Hepatocyte (in vitro differentiated cells): ENCODE measurements around the gene DELE1. TPM values are rescaled to one million over a fixed set of nuclear protein-coding genes. Genes with fewer than 3 reads are reported as not detected.

Experiments used
- DNase-seq: peaks from one replicate; pipeline ENCODE4 v3.0.0-alpha.2; 2016; ENCODE audit warnings: low spot score
- H2AFZ ChIP-seq: fragments of 200-600 bp; sonication (generic); 2 replicates; pipeline ENCODE4 v1.6.0; 2016; ENCODE audit warnings: antibody characterized with exemption, mild to moderate bottlenecking
- H3K27ac ChIP-seq: fragments of 200-600 bp; sonication (generic); 2 replicates; pipeline ENCODE4 v1.5.1; 2016; ENCODE audit warnings: mild to moderate bottlenecking
- H3K27me3 ChIP-seq: fragments of 200-600 bp; sonication (generic); 2 replicates; pipeline ENCODE4 v1.6.1; 2016
- H3K36me3 ChIP-seq: fragments of 200-600 bp; sonication (generic); replicated peaks from 2 replicates; pipeline ENCODE4 v1.5.1; 2016; ENCODE audit warnings: low read depth; ENCODE audit not compliant: insufficient read depth
- H3K4me1 ChIP-seq: fragments of 200-600 bp; sonication (generic); 2 replicates; pipeline ENCODE4 v1.5.1; 2016; ENCODE audit warnings: mild to moderate bottlenecking, moderate library complexity; ENCODE audit not compliant: insufficient read depth
- H3K4me2 ChIP-seq: fragments of 200-600 bp; sonication (generic); 2 replicates; pipeline ENCODE4 v1.6.0; 2016
- H3K4me3 ChIP-seq: fragments of 200-600 bp; sonication (generic); 2 replicates; pipeline ENCODE4 v1.5.1; 2016; ENCODE audit warnings: mild to moderate bottlenecking
- H3K79me2 ChIP-seq: fragments of 200-600 bp; sonication (generic); 2 replicates; pipeline ENCODE4 v1.6.0; 2017; ENCODE audit warnings: mild to moderate bottlenecking
- H3K9me2 ChIP-seq: fragments of 200-600 bp; sonication (generic); replicated peaks from 2 replicates; pipeline ENCODE4 v1.6.0; 2017; ENCODE audit warnings: mild to moderate bottlenecking; ENCODE audit not compliant: insufficient read depth
- H3K9me3 ChIP-seq: fragments of 200-600 bp; sonication (generic); 2 replicates; pipeline ENCODE4 v1.5.1; 2016; ENCODE audit warnings: low read depth, mild to moderate bottlenecking
- H4K20me1 ChIP-seq: fragments of 200-600 bp; sonication (generic); 2 replicates; pipeline ENCODE4 v1.6.0; 2016; ENCODE audit warnings: mild to moderate bottlenecking; ENCODE audit not compliant: insufficient read depth, poor library complexity, severe bottlenecking
- EZH2 ChIP-seq: fragments of 200-600 bp; sonication (generic); IDR thresholded peaks from 2 replicates; pipeline ENCODE4 v1.6.1; 2016; ENCODE audit warnings: antibody characterized with exemption, mild to moderate bottlenecking, borderline replicate concordance
- EZH2phosphoT487 ChIP-seq: fragments of 200-600 bp; sonication (generic); IDR thresholded peaks from one replicate; pipeline ENCODE4 v1.6.1; 2018; ENCODE audit warnings: antibody characterized with exemption, mild to moderate bottlenecking, low read depth, moderate library complexity; ENCODE audit not compliant: unreplicated experiment, severe bottlenecking
- WGBS: methylation state at CpG from one replicate; pipeline ENCODE4 v1.1.6; 2016; ENCODE audit warnings: low lambda C conversion rate; ENCODE audit errors: missing lambda C conversion rate; 5-methylcytosine and 5-hydroxymethylcytosine counted together
- polyA plus RNA-seq: library from polyadenylated mRNA; unstranded; fragments of >200 nt; fragmentation: Nextera tagmentation; extraction: Ambion mirVana; gene quantifications from 2 replicates; pipeline ENCODE4 v1.2.1, GENCODE V29; 2016
- total RNA-seq: library from RNA; depleted of rRNA; stranded (reverse); fragments of >200 nt; gene quantifications from 2 replicates; pipeline ENCODE4 v1.2.3, GENCODE V29; 2014
- TF ChIP-seq, protein P1 (sequence below): fragments of 200-600 bp; sonication (generic); IDR thresholded peaks from 2 replicates; pipeline ENCODE4 v1.5.1; 2016; ENCODE audit warnings: antibody characterized with exemption, mild to moderate bottlenecking; ENCODE audit not compliant: poor library complexity

DELE1 gene
- total and polyA plus RNA-seq, 2 experiments from 2014 or later, result 32.6 to 62.0 TPM

DNA sequence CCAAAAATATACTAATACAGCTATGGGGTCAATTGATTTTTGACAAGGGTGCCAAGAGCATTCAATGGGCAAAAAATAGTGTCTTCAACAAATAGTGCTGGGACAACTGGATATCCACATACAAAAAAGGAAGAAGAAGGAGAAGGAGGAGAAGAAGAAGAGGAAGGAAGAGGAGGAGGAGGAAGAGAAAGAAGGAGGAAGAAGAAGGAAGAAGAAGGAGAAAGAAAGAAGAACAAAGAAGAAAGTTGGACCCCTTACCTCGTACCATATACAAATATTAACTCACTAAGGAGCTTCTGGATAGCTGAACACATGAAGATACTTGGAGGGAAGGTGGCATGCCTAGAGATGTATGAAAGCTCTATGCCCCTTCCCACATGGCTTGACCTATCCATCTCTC is 17.2 kb upstream of the DELE1 start:
- Histone ChIP-seq H3K79me2 (no peaks in the 10 kb centered on the region), H3K9me2 (no peaks in the 10 kb centered on the region), H4K20me1 (no peaks in the 10 kb centered on the region), H3K27me3 (no peaks in the 10 kb centered on the region), H3K4me3 (no peak overlapping the region), H3K27ac (no peak overlapping the region), H2AFZ (no peak overlapping the region), H3K4me1 (no peaks in the 10 kb centered on the region), H3K4me2 (no peak overlapping the region), H3K9me3 (no peaks in the 10 kb centered on the region), H3K36me3 (no peaks in the 10 kb centered on the region)
- TF ChIP-seq, protein P1, sequence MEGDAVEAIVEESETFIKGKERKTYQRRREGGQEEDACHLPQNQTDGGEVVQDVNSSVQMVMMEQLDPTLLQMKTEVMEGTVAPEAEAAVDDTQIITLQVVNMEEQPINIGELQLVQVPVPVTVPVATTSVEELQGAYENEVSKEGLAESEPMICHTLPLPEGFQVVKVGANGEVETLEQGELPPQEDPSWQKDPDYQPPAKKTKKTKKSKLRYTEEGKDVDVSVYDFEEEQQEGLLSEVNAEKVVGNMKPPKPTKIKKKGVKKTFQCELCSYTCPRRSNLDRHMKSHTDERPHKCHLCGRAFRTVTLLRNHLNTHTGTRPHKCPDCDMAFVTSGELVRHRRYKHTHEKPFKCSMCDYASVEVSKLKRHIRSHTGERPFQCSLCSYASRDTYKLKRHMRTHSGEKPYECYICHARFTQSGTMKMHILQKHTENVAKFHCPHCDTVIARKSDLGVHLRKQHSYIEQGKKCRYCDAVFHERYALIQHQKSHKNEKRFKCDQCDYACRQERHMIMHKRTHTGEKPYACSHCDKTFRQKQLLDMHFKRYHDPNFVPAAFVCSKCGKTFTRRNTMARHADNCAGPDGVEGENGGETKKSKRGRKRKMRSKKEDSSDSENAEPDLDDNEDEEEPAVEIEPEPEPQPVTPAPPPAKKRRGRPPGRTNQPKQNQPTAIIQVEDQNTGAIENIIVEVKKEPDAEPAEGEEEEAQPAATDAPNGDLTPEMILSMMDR, result no peak
- TF ChIP-seq EZH2phosphoT487, result no peak
- no peak for TF ChIP-seq EZH2
- no peak for DNase-seq
- 45% methylated on average over 1 of the region's 1 CpG for WGBS

DNA sequence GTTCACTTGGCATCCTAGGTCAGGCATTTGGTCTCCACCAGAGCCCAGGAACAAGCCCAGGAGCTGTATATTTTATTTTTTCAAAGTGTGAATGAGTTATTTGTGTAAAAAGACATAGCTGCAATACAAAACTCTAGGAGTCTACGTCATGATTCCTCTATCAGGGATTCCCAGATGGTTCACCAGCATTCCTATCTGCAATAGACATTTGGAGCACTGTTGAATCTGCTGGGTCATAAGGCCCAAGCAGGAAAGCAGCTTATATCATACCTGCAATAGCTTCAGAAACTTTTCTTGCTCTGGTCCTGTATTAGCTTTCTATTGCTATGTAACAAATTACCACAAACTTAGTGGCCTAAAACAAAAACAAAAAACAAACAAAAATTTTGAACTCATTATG is 16.7 kb upstream of the DELE1 start:
- H3K9me2 ChIP-seq, result no peaks in the 10 kb centered on the region
- H3K4me2 ChIP-seq, result no peak overlapping the region
- TF ChIP-seq, protein P1, result no peak
- TF ChIP-seq EZH2phosphoT487 (no peak), EZH2 (no peak)
- no peak overlapping the region for H3K27ac ChIP-seq
- DNase-seq, result no peak
- no peak overlapping the region for H3K4me3 ChIP-seq
- no peak overlapping the region for H2AFZ ChIP-seq
- H3K9me3 ChIP-seq, result no peaks in the 10 kb centered on the region
- H3K36me3 ChIP-seq, result no peaks in the 10 kb centered on the region
- H3K4me1 ChIP-seq, result no peaks in the 10 kb centered on the region
- 0% methylated on average over 1 of the region's 1 CpG for WGBS
- H3K27me3 ChIP-seq, result no peaks in the 10 kb centered on the region
- H3K79me2 ChIP-seq, result no peaks in the 10 kb centered on the region
- H4K20me1 ChIP-seq, result no peaks in the 10 kb centered on the region

DNA sequence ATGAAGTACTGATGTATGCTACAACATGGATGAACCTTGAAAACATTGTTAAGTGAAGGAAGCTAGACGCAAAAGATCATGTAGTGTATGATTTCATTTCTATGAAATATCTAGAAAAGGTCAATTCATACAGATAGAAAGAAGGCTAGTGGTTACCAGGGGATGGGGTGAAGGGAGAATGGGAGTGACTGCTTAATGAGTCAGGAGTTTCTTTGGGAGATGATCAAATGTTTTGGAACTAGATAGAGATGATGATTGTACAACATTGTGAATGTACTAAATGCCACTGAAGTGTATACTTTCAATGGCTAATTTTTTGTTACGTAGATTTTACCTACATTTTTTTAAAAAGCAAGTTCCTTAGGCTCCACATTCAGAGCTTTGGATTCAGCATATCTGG is 14.9 kb upstream of the DELE1 start:
- Histone ChIP-seq H3K9me3 (no peaks in the 10 kb centered on the region), H3K4me1 (peaks cover 4% of the 10 kb centered on the region), H3K4me2 (no peak overlapping the region), H3K27ac (no peak overlapping the region), H2AFZ (no peak overlapping the region), H3K27me3 (peaks cover 8% of the 10 kb centered on the region), H3K4me3 (no peak overlapping the region), H4K20me1 (no peaks in the 10 kb centered on the region), H3K36me3 (no peaks in the 10 kb centered on the region), H3K9me2 (no peaks in the 10 kb centered on the region), H3K79me2 (no peaks in the 10 kb centered on the region)
- whole genome bisulfite sequencing, result 91% methylated on average over 2 of the region's 2 CpGs
- TF ChIP-seq, protein P1, result no peak
- no peak for TF ChIP-seq EZH2
- no peak for TF ChIP-seq EZH2phosphoT487
- DNase-seq, result no peak

DNA sequence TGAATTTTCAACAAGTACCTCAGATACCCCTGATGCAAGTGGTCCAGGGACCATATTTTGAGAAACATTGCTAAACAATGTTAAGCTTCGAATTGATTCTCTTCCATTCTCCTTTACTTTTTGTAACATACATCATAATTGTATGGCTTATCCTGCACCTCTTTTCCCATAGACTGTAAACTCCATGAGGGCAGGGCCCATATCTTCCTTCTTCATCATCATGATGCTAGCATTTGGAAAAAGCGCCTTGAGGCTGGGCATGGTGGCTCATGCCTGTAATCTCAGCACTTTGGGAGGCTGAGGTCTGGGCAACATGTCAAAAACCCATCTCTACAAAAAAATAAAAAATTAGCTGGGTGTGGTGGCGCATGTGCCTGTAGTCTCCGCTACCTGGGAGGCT is 14.5 kb upstream of the DELE1 start:
- no peak overlapping the region for H3K27ac ChIP-seq
- H3K79me2 ChIP-seq, result no peaks in the 10 kb centered on the region
- 94% methylated on average over 4 of the region's 4 CpGs for WGBS
- H3K4me1 ChIP-seq, result peaks cover 6% of the 10 kb centered on the region
- no peak overlapping the region for H3K4me3 ChIP-seq
- no peaks in the 10 kb centered on the region for H3K9me2 ChIP-seq
- TF ChIP-seq EZH2 (no peak), EZH2phosphoT487 (no peak)
- TF ChIP-seq, protein P1, result no peak
- H2AFZ ChIP-seq, result no peak overlapping the region
- no peaks in the 10 kb centered on the region for H4K20me1 ChIP-seq
- no peaks in the 10 kb centered on the region for H3K36me3 ChIP-seq
- no peak overlapping the region for H3K4me2 ChIP-seq
- H3K9me3 ChIP-seq, result no peaks in the 10 kb centered on the region
- no peak for DNase-seq
- peaks cover 9% of the 10 kb centered on the region for H3K27me3 ChIP-seq
